ENCODE results near the gene ARGFX. TPM values are rescaled to one million over a fixed set of nuclear protein-coding genes. Genes with fewer than 3 reads are reported as not detected.
"Not testable (repeated sequence)": the region's sequence is repeated elsewhere in the genome, so short reads cannot be mapped to it uniquely, and the experiment has no call there.

Gene ARGFX
- total RNA-seq, 1 donor from 2014 or later: not detected

DNA sequence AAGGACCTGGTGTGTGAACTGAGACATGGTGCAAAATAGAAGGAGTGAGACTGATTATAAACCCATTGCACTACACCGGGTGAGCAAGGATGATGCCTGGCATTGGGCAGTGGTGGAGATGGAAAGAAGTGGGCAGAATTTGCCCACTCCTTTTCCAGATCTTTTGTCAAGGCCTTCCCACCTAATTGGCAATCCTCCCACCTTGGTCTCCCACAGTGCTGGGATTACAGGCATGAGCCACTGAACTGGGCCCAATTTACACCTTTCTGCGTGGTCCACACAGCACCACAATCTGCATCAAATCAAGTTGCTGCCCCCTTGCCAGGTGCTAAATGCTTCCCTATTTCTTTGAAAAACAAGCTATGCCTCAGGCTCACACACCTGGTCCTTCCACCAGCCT lies 30.8 kb downstream of the ARGFX start:
- Mint-ChIP-seq H3K9me3 (no peaks in the 10 kb centered on the region), H3K4me1 (peaks cover 2% of the 10 kb centered on the region), H3K36me3 (ENCODE audit: low read depth) (no peaks in the 10 kb centered on the region), H3K27ac (no peak overlapping the region), H3K27me3 (no peaks in the 10 kb centered on the region), H3K4me3 (no peak overlapping the region)
- ChIA-PET POLR2A (interaction anchor here (0.7 kb wide), 1 partner anchor 1524 kb away, joined by 8 read pairs; no protein-coding TSS in a partner anchor), CTCF (no interaction called here)
- no peak for ATAC-seq (ENCODE audit: low read depth)
- DNase-seq: no peak
- intact Hi-C loops (cut with micrococcal nuclease): no loop called here
- TF ChIP-seq, protein P1, sequence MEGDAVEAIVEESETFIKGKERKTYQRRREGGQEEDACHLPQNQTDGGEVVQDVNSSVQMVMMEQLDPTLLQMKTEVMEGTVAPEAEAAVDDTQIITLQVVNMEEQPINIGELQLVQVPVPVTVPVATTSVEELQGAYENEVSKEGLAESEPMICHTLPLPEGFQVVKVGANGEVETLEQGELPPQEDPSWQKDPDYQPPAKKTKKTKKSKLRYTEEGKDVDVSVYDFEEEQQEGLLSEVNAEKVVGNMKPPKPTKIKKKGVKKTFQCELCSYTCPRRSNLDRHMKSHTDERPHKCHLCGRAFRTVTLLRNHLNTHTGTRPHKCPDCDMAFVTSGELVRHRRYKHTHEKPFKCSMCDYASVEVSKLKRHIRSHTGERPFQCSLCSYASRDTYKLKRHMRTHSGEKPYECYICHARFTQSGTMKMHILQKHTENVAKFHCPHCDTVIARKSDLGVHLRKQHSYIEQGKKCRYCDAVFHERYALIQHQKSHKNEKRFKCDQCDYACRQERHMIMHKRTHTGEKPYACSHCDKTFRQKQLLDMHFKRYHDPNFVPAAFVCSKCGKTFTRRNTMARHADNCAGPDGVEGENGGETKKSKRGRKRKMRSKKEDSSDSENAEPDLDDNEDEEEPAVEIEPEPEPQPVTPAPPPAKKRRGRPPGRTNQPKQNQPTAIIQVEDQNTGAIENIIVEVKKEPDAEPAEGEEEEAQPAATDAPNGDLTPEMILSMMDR (IDR thresholded peaks at IDR 0.05): no peak

DNA sequence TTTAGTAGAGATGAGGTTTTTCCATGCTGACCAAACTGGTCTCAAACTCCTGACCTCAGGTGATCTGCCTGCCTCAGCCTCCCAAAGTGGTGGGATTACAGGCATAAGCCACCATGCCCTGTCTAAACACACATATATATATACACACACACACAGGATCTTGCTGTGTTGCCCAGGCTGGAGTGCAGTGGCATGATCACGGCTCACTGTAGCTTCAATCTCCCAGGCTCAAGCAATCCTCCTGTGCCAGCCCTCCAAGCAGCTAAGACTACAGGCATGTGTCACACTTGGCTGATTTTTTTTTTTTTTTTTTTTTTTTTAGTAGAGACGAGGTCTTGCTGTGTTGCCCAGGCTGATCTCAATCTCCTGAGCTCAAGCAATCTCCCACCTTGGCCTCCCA lies 32.2 kb downstream of the ARGFX start:
- H3K27ac Mint-ChIP-seq; H3K4me3 Mint-ChIP-seq; H3K27me3 Mint-ChIP-seq; CTCF ChIA-PET; DNase-seq; H3K36me3 Mint-ChIP-seq (ENCODE audit: low read depth); H3K4me1 Mint-ChIP-seq; intact Hi-C loops (cut with micrococcal nuclease); ATAC-seq (ENCODE audit: low read depth); H3K9me3 Mint-ChIP-seq: not testable (repeated sequence)
- POLR2A ChIA-PET: interaction anchor here (0.7 kb wide), 1 partner anchor 44 kb away, joined by 3 read pairs; no protein-coding TSS in a partner anchor

DNA sequence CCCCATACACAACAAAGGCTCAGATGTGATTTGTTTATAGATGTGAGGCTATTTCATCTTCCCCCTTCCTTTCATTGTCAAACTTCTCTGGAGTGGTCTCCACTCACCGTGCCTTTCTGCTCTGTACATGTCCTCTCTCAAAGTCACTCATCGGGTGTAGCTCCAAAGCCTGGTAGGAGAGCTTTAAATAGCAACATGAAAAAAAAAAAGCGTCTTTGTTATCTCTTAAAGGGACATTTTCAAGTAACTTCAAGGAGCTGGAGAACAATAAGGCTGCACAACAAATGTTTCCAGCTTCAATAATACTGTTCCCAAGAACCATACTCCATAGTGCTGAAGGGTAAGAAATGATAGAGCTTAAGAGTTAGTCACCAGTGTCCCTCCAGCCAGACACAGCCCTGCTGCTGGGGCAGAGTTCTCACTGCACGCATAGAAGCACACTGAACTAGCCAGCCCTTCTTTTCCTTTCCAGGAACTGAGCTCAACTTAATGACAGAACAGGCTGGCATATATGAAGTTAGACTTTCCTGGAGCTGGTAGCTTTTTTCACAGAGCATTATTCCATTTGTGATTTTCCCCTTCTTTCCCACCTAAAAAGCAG lies 33.6 kb downstream of the ARGFX start:
- POLR2A ChIA-PET: no interaction called here
- DNase-seq: no peak
- Mint-ChIP-seq H3K27me3 (no peaks in the 10 kb centered on the region), H3K4me1 (no peaks in the 10 kb centered on the region), H3K36me3 (ENCODE audit: low read depth) (no peaks in the 10 kb centered on the region), H3K4me3 (no peak overlapping the region), H3K27ac (no peak overlapping the region), H3K9me3 (no peaks in the 10 kb centered on the region)
- intact Hi-C loops (cut with micrococcal nuclease): no loop called here
- CTCF ChIA-PET: no interaction called here
- no peak for ATAC-seq (ENCODE audit: low read depth)
- TF ChIP-seq, protein P1 (IDR thresholded peaks at IDR 0.05): no peak

DNA sequence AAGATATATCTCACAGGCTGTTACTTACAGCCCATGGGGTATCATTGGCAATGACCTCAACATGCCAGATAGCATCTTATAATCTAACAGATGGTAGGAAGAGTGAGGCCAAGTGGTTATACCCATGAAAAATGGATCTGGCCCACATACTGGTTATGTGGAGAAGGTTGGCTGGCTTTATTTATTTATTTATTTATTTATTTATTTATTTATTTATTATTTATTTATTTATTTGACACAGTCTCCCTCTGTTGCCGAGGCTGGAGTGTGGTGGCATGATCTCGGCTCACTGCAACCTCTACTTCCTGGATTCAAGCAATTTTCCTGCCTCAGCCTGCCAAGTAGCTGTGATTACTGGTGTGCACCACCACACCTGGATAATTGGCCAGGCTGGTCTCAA lies 37.0 kb downstream of the ARGFX start:
- ChIA-PET POLR2A (no interaction called here), CTCF (no interaction called here)
- H3K9me3 Mint-ChIP-seq: no peaks in the 10 kb centered on the region
- intact Hi-C loops (cut with micrococcal nuclease): no loop called here
- no peak overlapping the region for H3K27ac Mint-ChIP-seq
- no peak overlapping the region for H3K4me3 Mint-ChIP-seq
- no peaks in the 10 kb centered on the region for H3K27me3 Mint-ChIP-seq
- TF ChIP-seq, protein P1 (IDR thresholded peaks at IDR 0.05): no peak
- no peaks in the 10 kb centered on the region for H3K36me3 Mint-ChIP-seq (ENCODE audit: low read depth)
- H3K4me1 Mint-ChIP-seq: no peaks in the 10 kb centered on the region
- DNase-seq (no peak), ATAC-seq (ENCODE audit: low read depth) (no peak)

DNA sequence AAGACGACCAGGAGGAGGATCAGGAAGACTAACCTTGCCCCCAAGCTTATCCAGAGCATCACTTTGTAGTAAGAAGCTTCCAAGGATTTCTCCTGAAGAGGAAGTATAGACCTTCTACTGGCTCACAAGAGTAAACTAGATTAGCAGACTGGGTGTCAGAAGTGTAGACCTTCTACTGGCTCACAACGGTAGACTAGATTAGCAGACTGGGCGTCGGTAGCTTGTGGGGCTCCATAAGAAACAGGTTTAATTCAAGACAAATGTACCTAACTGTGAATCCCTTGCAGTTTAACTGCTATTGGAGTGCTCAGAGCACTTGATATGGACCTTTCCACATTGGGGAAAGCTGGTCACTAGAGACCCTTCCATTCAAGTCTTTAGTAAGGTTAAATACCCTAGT lies 38.4 kb downstream of the ARGFX start:
- no peak for DNase-seq
- H3K4me1 Mint-ChIP-seq: no peaks in the 10 kb centered on the region

More for the DNA sequence above, 38.4 kb downstream of the ARGFX start:
- intact Hi-C loops (cut with micrococcal nuclease): no loop called here
- Mint-ChIP-seq H3K36me3 (ENCODE audit: low read depth) (no peaks in the 10 kb centered on the region), H3K27me3 (no peaks in the 10 kb centered on the region), H3K4me3 (no peak overlapping the region), H3K27ac (no peak overlapping the region), H3K9me3 (no peaks in the 10 kb centered on the region)
- ChIA-PET POLR2A (no interaction called here), CTCF (no interaction called here)
- no peak for ATAC-seq (ENCODE audit: low read depth)
- TF ChIP-seq, protein P1 (IDR thresholded peaks at IDR 0.05): no peak

Other genes starting within 250 kb of the ARGFX start
- 1.4 and 2.7 TPM in 2 replicates for gene POLQ, start 22.0 kb upstream of the ARGFX start, total RNA-seq
- not detected in 2 replicates for gene FBXO40, start 25.4 kb downstream of the ARGFX start, total RNA-seq
- gene HCLS1, start 93.0 kb downstream of the ARGFX start, total RNA-seq: 434 and 440 TPM in 2 replicates
- 37.3 and 44.7 TPM in 2 replicates for gene GOLGB1, start 181.8 kb downstream of the ARGFX start, total RNA-seq

All from activated B cell treated with CpG ODN at 0.5 μM for 24 hours (primary cell).